SK-N-MC (cell line): ENCODE measurements around the gene RGL1.

Experiments used
- DNase-seq: peaks from one replicate; pipeline ENCODE4 v3.0.0-alpha.2; 2011; ENCODE audit warnings: low read depth, low spot score
- H3K27ac ChIP-seq: fragments of 200-600 bp; sonication (generic); 2 replicates; pipeline ENCODE4 v1.5.1; 2016; ENCODE audit warnings: mixed run types
- H3K36me3 ChIP-seq: fragments of 200-600 bp; sonication (generic); 2 replicates; pipeline ENCODE4 v1.6.1; 2017; ENCODE audit warnings: antibody characterized with exemption, low read length, mixed read lengths; ENCODE audit not compliant: insufficient read depth
- H3K4me3 ChIP-seq: fragments of 200-600 bp; sonication (generic); 2 replicates; pipeline ENCODE4 v1.5.1; 2016
- H3K9ac ChIP-seq: fragments of 200-600 bp; sonication (generic); 2 replicates; pipeline ENCODE4 v1.8.0; 2017; ENCODE audit warnings: mixed run types, mixed read lengths; ENCODE audit not compliant: insufficient read length
- H3K9me3 ChIP-seq: fragments of 200-600 bp; sonication (generic); 2 replicates; pipeline ENCODE4 v1.6.1; 2017; ENCODE audit warnings: low read depth, mild to moderate bottlenecking, antibody characterized with exemption, low read length, moderate library complexity, mixed read lengths
- EZH2 ChIP-seq: fragments of 200-600 bp; sonication (generic); IDR thresholded peaks from one replicate; pipeline ENCODE4 v1.6.1; 2017; ENCODE audit warnings: antibody characterized with exemption
- FOXP2 ChIP-seq: optimal IDR thresholded peaks from 2 replicates; pipeline ENCODE3; 2011; ENCODE audit warnings: mild to moderate bottlenecking, moderate library complexity; ENCODE audit not compliant: insufficient read depth; ENCODE audit errors: extremely low read length, control extremely low read depth
- POLR2AphosphoS5 ChIP-seq: IDR thresholded peaks from 2 replicates; pipeline ENCODE4 v1.6.1; 2012; ENCODE audit warnings: mild to moderate bottlenecking, low read depth, low read length, borderline replicate concordance

Gene RGL1

DNA sequence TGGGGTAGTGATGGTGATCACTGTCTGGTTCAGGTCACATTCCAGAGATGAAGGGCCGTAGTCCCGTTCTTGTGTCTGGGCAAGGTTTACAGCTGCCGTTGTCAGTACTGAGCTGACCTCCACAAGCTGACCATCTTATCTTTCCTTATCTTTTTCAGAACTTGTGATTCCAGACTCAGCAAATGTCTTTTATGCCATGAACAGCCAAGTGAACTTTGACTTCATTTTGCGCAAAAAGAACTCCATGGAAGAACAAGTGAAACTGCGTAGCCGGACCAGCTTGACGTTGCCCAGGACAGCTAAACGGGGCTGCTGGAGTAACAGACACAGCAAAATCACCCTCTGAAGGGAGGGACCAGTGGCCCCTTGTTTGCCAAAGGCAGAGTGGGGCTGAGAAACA is 121.0 kb downstream of the RGL1 start:
- Histone ChIP-seq H3K27ac (0 out of 2 replicates have a peak overlapping the region, but pooled peaks have one; percentile 19), H3K9me3 (no peaks in the 10 kb centered on the region), H3K4me3 (no peak overlapping the region), H3K9ac (no peak overlapping the region), H3K36me3 (peaks cover 55% of the 10 kb centered on the region)
- no peak for TF ChIP-seq FOXP2
- TF ChIP-seq POLR2AphosphoS5 = no peak
- TF ChIP-seq EZH2 = no peak
- DNase-seq = no peak

DNA sequence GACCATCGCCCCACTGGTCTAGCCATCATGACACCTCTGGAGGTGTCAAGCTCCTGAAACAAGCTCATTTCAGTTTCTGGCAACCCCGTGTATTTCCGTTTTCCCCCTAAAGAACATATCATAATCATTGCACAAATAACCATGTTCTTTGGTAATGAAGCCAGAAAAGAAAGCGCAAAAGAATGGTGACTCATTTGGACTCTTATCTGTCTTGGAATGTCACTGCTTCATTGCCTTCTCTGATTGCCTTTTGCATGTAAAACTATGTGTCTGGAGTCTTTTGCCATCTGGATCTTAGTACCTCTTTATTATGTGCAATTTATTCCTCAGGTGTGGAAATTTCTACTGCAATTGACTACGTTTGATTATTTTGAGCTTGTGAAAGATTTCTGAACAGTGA is 122.1 kb downstream of the RGL1 start:
- H3K27ac ChIP-seq = no peak overlapping the region
- peaks cover 47% of the 10 kb centered on the region for H3K36me3 ChIP-seq
- no peaks in the 10 kb centered on the region for H3K9me3 ChIP-seq
- no peak for TF ChIP-seq POLR2AphosphoS5
- no peak for TF ChIP-seq FOXP2
- TF ChIP-seq EZH2 = no peak
- no peak overlapping the region for H3K4me3 ChIP-seq
- H3K9ac ChIP-seq = no peak overlapping the region
- no peak for DNase-seq

DNA sequence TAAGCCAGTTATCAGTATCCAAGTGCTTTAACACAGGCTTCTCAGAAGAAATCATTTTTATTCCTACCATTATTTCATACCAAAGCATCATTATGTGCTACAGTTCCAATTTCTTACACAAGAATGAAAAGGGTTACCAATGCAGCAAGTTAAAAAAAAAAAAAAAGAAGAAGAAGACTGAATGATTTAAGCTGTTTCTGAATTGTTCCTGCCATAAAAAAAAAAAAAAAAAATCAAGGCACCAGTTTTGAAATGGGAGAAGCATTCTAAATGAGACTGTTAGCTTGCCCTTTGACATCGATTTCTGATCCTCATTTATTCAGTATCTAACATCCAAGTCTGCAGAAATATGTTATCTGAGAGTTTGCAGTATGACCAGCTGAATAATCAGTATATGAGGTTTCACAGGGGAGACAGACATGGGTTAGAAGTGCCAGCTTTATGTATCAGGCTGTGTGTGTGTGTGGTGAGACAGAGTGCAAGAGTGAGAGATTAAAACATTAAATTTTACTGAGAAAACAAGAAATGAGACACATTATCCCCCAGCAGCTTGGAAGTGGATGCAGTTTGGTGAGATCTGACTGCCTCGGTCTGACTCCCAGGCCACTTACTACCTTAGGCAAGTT is 126.8 kb downstream of the RGL1 start:
- Histone ChIP-seq H3K27ac (no peak overlapping the region), H3K9ac (no peak overlapping the region), H3K4me3 (no peak overlapping the region), H3K36me3 (peaks cover 10% of the 10 kb centered on the region; the same call in 1 of the 2 replicates), H3K9me3 (no peaks in the 10 kb centered on the region)
- DNase-seq = no peak
- TF ChIP-seq EZH2 (no peak), FOXP2 (no peak), POLR2AphosphoS5 (no peak; the same call in 1 of the 2 replicates)

DNA sequence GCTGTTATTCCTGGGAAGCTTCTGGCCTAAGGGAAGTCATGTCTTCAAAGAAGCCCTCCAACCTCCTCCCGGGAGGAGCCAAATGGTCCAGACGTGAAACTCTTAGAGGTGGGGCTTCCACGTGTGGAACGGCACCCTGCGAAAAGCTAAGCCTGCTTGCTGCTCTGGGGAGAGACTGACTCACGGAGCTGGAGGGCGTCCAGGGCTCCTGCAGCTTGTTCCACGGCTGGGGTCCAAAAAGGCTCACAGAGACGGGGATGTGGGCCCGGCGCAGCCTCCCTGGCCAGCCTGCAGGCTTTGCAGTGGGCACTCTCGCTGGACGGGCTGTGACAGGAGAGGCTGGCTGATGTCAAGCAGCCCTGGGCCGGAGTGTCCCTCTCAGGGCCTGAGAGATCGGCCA is 127.5 kb downstream of the RGL1 start:
- peaks cover 4% of the 10 kb centered on the region; the same call in 1 of the 2 replicates for H3K36me3 ChIP-seq
- no peak for DNase-seq
- no peak for TF ChIP-seq POLR2AphosphoS5
- no peak for TF ChIP-seq EZH2
- no peak for TF ChIP-seq FOXP2
- no peaks in the 10 kb centered on the region for H3K9me3 ChIP-seq
- no peak overlapping the region for H3K9ac ChIP-seq
- no peak overlapping the region for H3K27ac ChIP-seq
- H3K4me3 ChIP-seq = no peak overlapping the region

DNA sequence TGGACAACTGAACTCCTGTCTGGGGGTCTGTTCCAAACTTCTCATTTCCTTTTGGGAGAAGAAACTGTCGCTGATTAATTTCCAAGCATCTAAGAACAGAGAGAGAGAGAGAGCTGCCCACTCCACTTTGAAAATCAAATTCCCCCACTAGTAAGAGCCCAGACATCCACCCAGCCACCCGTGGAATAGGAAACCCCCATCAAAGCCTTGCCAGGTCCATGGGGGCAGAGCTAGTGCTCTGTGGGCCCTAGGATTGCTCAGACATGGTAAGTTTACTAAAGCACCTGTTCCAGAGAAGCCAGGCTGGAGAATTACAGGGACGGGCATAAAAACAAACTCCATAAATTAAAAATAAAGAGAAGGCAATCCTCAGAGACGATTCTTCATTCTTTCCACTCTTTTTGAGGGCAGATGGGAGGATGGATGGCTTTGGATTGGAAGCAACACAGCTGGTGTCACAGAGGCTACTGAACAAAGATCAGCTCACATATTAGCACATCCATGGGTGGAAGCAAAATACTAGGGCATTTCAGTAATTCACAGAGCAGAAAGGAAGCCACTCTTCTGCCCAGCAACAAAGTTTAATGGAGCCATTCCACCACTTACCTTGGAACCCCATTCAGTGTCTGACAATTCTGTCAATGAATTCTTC is 128.7 kb downstream of the RGL1 start:
- no peak overlapping the region for H3K9ac ChIP-seq
- no peak overlapping the region for H3K27ac ChIP-seq
- no peak overlapping the region for H3K4me3 ChIP-seq
- 0 out of 2 replicates have a peak, but pooled peaks have one; percentile 10 for TF ChIP-seq POLR2AphosphoS5
- TF ChIP-seq FOXP2 = no peak
- TF ChIP-seq EZH2 = no peak
- no peaks in the 10 kb centered on the region for H3K9me3 ChIP-seq
- peaks cover 5% of the 10 kb centered on the region; the same call in 1 of the 2 replicates for H3K36me3 ChIP-seq
- no peak for DNase-seq

DNA sequence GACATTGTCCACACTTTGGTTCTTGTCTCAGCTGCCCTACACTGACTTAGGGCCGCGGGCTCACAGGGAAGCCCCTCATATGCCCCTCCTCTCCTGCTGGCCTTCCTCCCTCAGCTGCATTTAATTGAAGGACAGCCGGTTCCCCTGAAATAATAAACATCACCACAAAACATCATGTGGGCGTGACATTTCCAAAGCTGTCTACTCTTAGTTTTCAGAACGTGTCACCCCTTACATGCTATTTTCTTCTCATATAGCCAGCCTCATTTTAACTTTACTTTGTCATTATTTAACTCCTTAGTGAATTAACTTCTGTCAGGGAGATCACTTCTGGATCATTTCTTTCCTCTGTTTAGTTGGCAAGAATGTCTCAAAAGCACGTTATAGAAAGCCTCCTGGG is 129.4 kb downstream of the RGL1 start:
- peaks cover 12% of the 10 kb centered on the region; the same call in 1 of the 2 replicates for H3K36me3 ChIP-seq
- no peak for TF ChIP-seq FOXP2
- no peak for TF ChIP-seq POLR2AphosphoS5
- no peak for TF ChIP-seq EZH2
- H3K9me3 ChIP-seq = no peaks in the 10 kb centered on the region

DNA sequence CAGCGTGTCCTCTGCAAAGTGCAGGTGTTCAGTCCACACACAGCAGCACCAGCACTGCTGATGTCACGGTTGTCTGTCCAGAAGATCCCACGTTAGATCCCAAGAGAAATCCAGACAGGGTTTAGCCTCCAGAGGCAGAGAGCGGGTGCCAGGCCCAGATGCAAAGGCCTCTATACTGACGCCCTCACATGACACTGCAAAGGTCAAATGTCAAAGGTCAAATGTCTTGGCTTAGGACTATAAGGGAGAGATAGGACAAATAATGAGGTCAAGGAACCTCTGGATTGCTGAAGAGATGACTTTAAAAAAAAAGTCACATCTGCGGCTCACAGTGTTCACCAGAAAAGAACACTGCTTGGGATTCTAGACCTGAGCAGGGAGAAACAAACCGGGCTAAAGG is 131.1 kb downstream of the RGL1 start:
- Histone ChIP-seq H3K9ac (no peak overlapping the region), H3K9me3 (no peaks in the 10 kb centered on the region), H3K36me3 (peaks cover 25% of the 10 kb centered on the region; the same call in 1 of the 2 replicates), H3K4me3 (no peak overlapping the region), H3K27ac (no peak overlapping the region)
- no peak for TF ChIP-seq POLR2AphosphoS5
- TF ChIP-seq EZH2 = no peak
- no peak for TF ChIP-seq FOXP2
- DNase-seq = no peak

More for the DNA sequence above, 129.4 kb downstream of the RGL1 start:
- Histone ChIP-seq H3K9ac (no peak overlapping the region), H3K4me3 (no peak overlapping the region), H3K27ac (no peak overlapping the region)
- no peak for DNase-seq

DNA sequence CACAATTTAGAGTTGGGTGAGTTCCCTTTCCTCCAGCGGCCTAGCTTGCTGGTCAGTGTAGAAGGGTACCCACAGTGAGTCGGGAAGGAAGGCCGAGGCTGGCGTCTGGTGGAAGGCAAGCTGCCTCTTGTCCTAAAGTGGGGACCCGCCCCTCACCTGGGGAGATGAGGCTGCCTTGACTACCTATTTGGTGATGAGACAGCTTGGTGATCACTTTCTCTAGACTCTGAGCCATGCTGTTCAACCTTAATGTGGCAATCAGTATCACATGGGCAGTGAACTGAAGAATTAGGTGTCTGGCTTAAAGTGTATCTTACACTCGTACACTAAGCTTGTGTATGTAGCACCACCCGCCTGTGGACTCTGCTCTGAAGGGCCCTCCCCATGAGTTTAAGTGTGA is 131.9 kb downstream of the RGL1 start:
- no peak for TF ChIP-seq FOXP2
- TF ChIP-seq EZH2 = no peak
- TF ChIP-seq POLR2AphosphoS5 = no peak
- H3K36me3 ChIP-seq = peaks cover 25% of the 10 kb centered on the region; the same call in 1 of the 2 replicates
- no peak overlapping the region for H3K27ac ChIP-seq
- H3K4me3 ChIP-seq = no peak overlapping the region
- no peaks in the 10 kb centered on the region for H3K9me3 ChIP-seq
- H3K9ac ChIP-seq = no peak overlapping the region
- no peak for DNase-seq

DNA sequence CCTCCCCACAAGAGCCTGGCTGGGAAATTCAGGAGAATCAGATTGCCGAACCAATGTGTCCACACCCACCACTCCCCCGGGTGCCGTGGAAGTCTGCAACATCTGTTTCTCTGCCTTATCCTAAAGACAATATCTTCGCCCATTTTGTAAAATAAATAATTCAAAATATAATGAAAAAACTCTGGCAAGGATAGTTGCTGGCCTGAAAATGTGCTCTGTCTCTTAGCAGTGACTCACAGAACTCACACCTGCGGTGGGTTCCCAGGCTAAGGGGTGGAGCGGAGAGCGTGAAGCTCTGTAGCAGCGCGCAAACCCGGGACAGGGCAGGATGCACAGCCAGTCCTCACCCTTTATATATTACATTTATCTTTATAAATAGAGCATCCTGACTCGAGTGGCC is 132.7 kb downstream of the RGL1 start:
- Histone ChIP-seq H3K27ac (no peak overlapping the region), H3K9me3 (no peaks in the 10 kb centered on the region), H3K9ac (no peak overlapping the region), H3K4me3 (no peak overlapping the region), H3K36me3 (peaks cover 29% of the 10 kb centered on the region; the same call in 1 of the 2 replicates)
- no peak for DNase-seq
- no peak for TF ChIP-seq POLR2AphosphoS5
- no peak for TF ChIP-seq EZH2
- no peak for TF ChIP-seq FOXP2
